NCI-H1436 (cell line): ENCODE data around the gene NUMB.
A peak's percentile ranks its signal among the peaks of the same experiment; 100 is the strongest.
"Not testable (repeated sequence)": the region's sequence is repeated elsewhere in the genome, so short reads cannot be mapped to it uniquely, and the experiment has no call there.

ENCODE experiments used
- DNase-seq: peaks from one replicate; lab custom pipeline; 2025; lab: John Stamatoyannopoulos, UW

The NUMB gene

GRCh38 chr14:73359445-73359844, 98.9 kb downstream of the NUMB start:
- no peak for DNase-seq

- no peak for DNase-seq
These were observed 100.2 kb downstream of the NUMB start for GRCh38 chr14:73358187-73358586.

GRCh38 chr14:73349091-73349490, 109.3 kb downstream of the NUMB start:
- not testable (repeated sequence) for DNase-seq

- DNase-seq, result no peak
These were observed 114.0 kb downstream of the NUMB start for GRCh38 chr14:73344319-73344718.

- no peak for DNase-seq
These were observed 115.7 kb downstream of the NUMB start for GRCh38 chr14:73342670-73343069.

- no peak for DNase-seq
These were observed 118.3 kb downstream of the NUMB start for GRCh38 chr14:73339846-73340595.

GRCh38 chr14:73339206-73339605, 119.1 kb downstream of the NUMB start:
- DNase-seq, result no peak

- no peak for DNase-seq
These were observed 119.8 kb downstream of the NUMB start for GRCh38 chr14:73338551-73338950.

GRCh38 chr14:73333031-73333430, 125.3 kb downstream of the NUMB start:
- DNase-seq, result no peak

- no peak for DNase-seq
These were observed 132.6 kb downstream of the NUMB start for GRCh38 chr14:73325630-73326299.

- no peak for DNase-seq
These were observed 133.3 kb downstream of the NUMB start for GRCh38 chr14:73325063-73325462.

- DNase-seq, result no peak
These were observed 133.8 kb downstream of the NUMB start for GRCh38 chr14:73324533-73324932.

GRCh38 chr14:73323896-73324399, 134.4 kb downstream of the NUMB start:
- no peak for DNase-seq

- no peak for DNase-seq
These were observed 145.2 kb downstream of the NUMB start for GRCh38 chr14:73313151-73313550.

- DNase-seq, result no peak
These were observed 145.7 kb downstream of the NUMB start for GRCh38 chr14:73312687-73313086.

- DNase-seq, result no peak
These were observed 146.7 kb downstream of the NUMB start for GRCh38 chr14:73311708-73312030.

GRCh38 chr14:73309207-73309606, 149.1 kb downstream of the NUMB start:
- not testable (repeated sequence) for DNase-seq

- DNase-seq, result no peak
These were observed 151.1 kb downstream of the NUMB start for GRCh38 chr14:73307261-73307660.

- DNase-seq, result no peak
These were observed 152.8 kb downstream of the NUMB start for GRCh38 chr14:73305499-73305898.

- peak; percentile 32 for DNase-seq
These were observed 163.0 kb downstream of the NUMB start for GRCh38 chr14:73295198-73295796.

- no peak for DNase-seq
These were observed 164.3 kb downstream of the NUMB start for GRCh38 chr14:73293782-73294781.

- DNase-seq, result no peak
These were observed 168.1 kb downstream of the NUMB start for GRCh38 chr14:73290279-73290678.
